ENCODE results near the gene RWDD1.
"Not testable (repeated sequence)": the region's sequence is repeated elsewhere in the genome, so short reads cannot be mapped to it uniquely, and the experiment has no call there.

The RWDD1 gene

DNA sequence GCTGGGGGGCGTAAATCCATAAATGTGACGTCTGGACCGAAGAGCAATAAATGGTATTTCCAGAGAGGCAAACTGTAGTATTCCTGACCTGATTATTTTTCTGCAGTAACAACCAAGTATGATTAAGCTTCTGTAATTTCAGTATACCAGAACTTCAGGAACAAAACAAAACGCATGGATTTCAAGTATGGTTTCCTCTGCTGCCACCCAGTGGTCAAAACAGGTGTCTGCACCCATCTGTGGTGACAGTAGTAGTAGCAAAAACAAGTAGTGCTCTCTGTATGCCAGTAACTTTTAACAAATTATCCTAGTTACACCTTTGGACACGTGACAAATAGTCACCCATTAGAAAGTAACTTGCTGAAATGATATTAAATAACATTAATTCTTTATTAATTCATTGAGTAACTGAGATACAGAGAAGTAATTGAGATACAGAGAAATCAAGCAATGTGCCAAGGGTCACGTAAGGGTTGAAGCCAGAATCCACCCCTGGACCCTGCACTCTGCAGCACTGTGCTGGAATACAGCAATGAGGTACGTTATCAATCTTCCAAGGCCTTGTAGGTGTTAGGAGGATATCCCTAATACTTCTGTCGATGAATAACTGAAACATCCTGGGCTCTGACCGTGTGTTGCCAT, 9.8 kb upstream of the RWDD1 start:
- peak; percentile 51 for DNase-seq

DNA sequence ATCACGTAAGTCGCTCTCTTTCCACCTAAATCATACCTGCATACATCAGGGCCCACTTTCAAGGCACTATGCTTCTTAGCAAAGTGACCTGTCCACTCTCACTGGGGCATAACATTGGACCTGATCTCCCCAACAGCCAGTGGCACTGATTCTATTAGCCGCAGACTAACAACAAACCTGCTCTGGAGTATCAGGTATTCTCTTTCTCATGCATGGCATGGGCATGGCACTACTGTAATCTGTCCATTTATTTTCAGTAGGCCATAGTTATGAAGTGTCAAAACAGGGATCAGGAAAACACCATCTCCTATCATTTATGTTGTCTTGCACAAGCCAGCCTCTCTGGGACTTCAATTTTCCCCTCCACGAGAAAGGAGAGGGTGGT, 9.3 kb upstream of the RWDD1 start:
- no peak for DNase-seq

- no peak for DNase-seq
These were observed 8.7 kb upstream of the RWDD1 start for GRCh38 chr6:116562614-116563013.

DNA sequence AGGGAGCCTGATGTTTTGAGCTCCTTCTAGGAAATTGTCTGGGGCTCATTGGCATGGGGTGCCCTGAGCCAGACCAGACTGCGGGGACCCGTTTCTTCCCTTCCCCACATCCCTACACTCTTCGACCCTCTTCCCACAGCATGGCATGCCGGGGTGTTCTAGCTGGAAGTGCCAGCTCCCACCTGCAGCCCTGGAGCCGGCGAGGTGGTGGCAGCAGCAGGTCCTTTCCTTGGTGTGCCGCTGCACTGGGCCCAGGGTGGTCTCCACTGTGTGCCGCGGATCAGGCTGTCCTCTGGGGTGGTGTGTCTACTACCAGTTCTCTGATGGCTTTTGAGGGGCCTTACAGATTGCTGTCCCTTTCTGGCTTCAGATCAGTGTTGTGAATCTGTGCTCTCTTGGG, 7.5 kb upstream of the RWDD1 start:
- DNase-seq, result no peak

- no peak for DNase-seq
These were observed 7.0 kb upstream of the RWDD1 start for GRCh38 chr6:116564311-116564710.

DNA sequence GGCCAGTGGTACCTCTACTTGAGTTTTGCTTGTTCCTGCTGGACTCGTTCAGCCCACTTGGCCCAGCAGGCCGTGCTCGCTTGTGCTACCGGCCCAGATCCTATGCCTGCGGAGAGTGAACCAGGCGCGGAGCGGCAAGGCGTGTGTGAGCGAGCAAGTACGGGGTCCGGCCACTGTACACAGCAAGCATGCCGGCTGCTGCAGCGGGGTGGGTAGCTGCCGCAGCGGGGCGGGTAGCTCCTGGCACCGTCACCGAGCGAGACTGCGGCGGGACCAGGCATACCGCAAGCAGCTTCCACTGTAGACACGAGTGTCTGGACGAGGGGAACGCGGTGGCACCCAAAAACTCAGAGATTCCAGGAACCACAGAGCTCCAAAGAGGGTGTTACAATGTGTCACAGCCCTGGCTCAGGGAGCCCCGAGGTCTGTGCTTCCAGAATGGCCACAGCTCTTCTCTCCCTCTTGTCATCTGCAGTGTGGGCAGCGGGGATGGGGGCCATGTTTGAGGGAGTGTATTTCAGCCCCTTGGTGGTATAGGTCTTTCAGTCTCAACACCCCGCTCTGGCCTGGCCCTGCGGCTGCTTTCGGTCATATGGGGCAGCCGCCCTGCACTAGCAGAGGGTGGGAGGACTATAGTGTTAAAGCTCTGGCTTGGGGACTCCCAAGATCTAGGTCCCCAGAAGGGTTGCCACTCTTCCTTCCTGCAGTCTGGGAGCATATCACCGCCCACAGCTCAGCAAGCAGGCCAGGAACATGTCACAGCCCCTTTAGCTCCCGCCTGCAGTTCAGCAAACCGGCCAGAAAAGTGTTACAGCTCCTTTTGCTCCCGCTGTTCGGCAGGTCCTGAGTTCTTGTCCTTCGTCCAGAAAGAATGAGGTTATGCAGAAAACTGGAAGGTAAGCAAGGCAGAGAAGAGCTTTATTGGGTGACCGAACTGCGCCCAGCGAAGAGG, 6.1 kb upstream of the RWDD1 start:
- DNase-seq, result no peak

- DNase-seq, result no peak
These were observed 3.2 kb upstream of the RWDD1 start for GRCh38 chr6:116568111-116568510.

- DNase-seq, result peak; percentile 7
These were observed 2.2 kb upstream of the RWDD1 start for GRCh38 chr6:116568821-116569755.

DNA sequence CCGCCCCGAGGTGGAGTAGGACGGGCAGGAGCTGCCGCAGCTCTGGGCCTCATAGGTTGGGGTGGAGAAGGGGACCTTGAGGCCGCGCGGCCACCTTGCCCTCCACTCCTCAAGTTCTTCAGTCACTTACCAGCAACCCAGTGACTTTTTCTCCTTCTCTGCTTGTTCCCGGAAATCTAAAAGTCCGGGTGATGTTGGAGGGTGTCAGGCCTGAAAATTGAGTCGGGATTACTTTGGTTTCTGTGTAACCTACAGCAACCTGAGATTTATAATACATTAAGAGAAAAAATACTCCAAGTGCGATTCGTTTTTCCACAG, 338 bp downstream of the RWDD1 start:
- DNase-seq, result no peak

GRCh38 chr6:116572162-116572561, 858 bp downstream of the RWDD1 start:
- no peak for DNase-seq

- DNase-seq, result no peak
These were observed 3.9 kb downstream of the RWDD1 start for GRCh38 chr6:116575227-116575626.

DNA sequence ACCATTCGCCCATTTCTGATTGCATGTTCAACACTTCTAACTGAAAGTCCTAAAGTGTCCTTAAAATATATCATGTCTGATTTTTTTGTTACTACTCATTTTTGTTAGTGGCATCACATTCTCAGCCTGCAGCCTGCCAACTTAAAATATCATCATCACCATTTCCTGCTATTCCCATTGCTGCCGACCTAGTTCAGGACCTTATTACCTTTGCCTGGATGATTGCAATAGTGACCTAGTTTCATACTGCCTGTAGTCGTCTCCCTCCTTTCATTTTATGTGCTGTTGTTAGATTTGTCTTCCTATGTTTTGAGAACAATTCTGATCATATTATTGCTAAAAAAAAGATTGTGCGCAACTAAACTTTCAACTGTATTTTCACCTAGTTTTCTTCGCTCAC, 6.2 kb downstream of the RWDD1 start:
- DNase-seq, result no peak

DNA sequence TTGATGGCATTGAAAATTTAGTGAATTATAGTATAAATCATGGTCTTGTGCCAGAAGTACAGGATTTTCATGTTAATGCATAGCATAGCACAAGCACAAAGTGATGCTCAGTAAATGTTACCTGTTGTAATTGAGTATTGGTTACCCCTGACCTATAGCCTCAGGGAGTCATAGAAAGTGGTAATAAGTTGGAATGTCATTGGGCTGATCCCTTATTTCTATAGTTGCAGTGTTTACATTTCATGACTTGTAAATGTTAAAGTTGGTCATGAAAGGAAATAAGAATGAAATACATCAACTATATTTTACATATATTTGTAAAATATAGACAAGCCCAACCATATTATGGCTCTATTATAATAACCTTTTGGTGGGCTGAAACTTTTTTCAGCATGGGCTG, 7.0 kb downstream of the RWDD1 start:
- DNase-seq, result no peak

DNA sequence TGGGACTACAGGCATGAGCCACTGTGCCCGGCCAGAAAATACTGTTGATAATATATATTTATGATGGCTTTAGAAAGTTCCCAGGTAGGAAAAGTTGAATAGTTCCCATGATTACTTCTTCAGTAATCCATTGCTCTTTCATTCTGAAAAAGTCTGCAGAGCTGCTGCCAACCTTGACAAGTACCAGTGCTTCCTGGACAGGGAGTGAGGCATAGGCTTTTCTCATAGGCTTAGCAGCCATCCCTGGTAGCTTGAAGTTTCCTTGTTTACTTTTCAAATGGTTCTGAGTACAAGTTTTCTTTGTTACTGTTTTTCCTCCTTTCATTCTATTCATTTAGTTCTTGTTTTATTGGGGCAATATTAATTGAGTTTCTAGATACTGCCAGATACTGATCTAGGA, 7.8 kb downstream of the RWDD1 start:
- no peak for DNase-seq

GRCh38 chr6:116580198-116580597, 8.9 kb downstream of the RWDD1 start:
- DNase-seq, result no peak

GRCh38 chr6:116586276-116586675, 15.0 kb downstream of the RWDD1 start:
- DNase-seq, result no peak

GRCh38 chr6:116586738-116587137, 15.4 kb downstream of the RWDD1 start:
- DNase-seq, result no peak

GRCh38 chr6:116595247-116595646, 23.9 kb downstream of the RWDD1 start:
- DNase-seq, result no peak

- no peak for DNase-seq
These were observed 25.5 kb downstream of the RWDD1 start for GRCh38 chr6:116596815-116597214.

- DNase-seq, result not testable (repeated sequence)
These were observed 32.6 kb downstream of the RWDD1 start for GRCh38 chr6:116603916-116604315.

DNA sequence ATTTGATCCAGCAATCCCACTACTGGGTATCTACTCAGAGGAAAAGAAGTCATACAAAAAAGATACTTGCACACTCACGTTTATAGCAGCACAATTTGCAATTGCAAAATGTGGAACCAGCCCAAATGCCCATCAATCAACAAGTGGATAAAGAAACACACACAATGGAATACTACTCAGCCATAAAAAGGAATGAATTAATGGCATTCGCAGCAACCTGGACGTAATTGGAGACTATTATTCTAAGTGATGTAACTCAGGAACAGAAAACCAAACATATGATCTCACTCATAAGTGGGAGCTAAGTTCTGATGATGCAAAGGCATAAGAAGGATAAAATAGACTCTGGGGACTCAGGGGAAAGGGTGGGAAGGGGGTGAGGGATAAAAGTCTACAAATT, 33.6 kb downstream of the RWDD1 start:
- DNase-seq, result not testable (repeated sequence)

GRCh38 chr6:116605935-116606334, 34.6 kb downstream of the RWDD1 start:
- DNase-seq, result no peak

GRCh38 chr6:116611056-116611455, 39.8 kb downstream of the RWDD1 start:
- DNase-seq, result no peak
